Measurements from ENCODE around the gene USF2. TPM values are rescaled to one million over a fixed set of nuclear protein-coding genes. Genes with fewer than 3 reads are reported as not detected.

USF2 gene
- polyA plus RNA-seq, 2 of the 4 experiments (the other 2 are of a cell fraction) = 118 to 141 TPM

GRCh38 chr19:35265900-35266519, 2.8 kb upstream of the USF2 start (continued):
- TF ChIP-seq EHF (CRISPR knock-in tag; IDR thresholded peaks at IDR 0.05) (no peak), FOSL2 (IDR thresholded peaks at IDR 0.05) (no peak), FOSL2 (CRISPR knock-in tag; IDR thresholded peaks at IDR 0.05) (0 out of 2 replicates have a peak, but pooled peaks have one; percentile 15)

DNA sequence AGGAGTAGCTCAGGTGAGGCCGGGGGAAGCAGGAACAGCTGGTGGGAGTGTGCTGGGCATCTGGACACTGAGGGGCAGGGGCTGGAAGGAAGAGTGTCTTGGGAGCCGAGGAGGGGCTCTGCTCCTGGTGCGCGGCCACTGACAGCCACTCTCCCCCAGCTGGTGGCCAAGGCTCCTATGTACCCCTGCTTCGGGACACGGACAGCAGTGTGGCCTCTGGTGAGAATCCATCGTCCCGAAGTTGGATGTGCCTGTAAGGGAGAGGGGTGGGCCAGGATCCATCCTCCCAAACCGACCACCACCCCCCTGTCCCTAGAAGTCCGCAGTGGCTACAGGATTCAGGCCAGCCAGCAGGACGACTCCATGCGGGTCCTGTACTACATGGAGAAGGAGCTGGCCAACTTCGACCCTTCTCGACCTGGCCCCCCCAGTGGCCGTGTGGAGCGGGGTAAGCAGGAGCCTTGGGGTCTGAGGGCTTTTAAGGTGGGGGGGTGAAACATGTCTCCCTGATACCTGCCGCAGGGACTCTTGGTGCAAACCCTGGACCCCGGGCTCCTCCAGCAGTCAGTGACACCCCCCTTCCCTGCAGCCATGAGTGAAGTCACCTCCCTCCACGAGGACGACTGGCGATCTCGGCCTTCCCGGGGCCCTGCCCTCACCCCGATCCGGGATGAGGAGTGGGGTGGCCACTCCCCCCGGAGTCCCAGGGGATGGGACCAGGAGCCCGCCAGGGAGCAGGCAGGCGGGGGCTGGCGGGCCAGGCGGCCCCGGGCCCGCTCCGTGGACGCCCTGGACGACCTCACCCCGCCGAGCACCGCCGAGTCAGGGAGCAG, 2.0 kb upstream of the USF2 start:
- Histone ChIP-seq H3K9me3 (no peaks in the 10 kb centered on the region), H3K4me1 (peaks cover 14% of the 10 kb centered on the region), H3K4me3 (peak overlapping the region; percentile 81), H3K27ac (peak overlapping the region; percentile 97 to 99), H3K4me2 (peak overlapping the region; percentile 93)
- TF ChIP-seq TP53 (CRISPR knock-in tag; IDR thresholded peaks at IDR 0.05) (no peak), GATA3 (IDR thresholded peaks at IDR 0.05; ENCODE audit: borderline replicate concordance) (0 out of 2 replicates have a peak, but pooled peaks have one; percentile 10), RNF2 (IDR thresholded peaks at IDR 0.05; ENCODE audit: borderline replicate concordance, low read depth) (0 out of 2 replicates have a peak, but pooled peaks have one; percentile 10), JUNB (IDR thresholded peaks at IDR 0.05) (no peak), TFCP2L1 (CRISPR knock-in tag; IDR thresholded peaks at IDR 0.05) (0 out of 2 replicates have a peak, but pooled peaks have one; percentile 41), RARB (CRISPR knock-in tag; IDR thresholded peaks at IDR 0.05) (no peak)
- POLR2A ChIA-PET = no interaction called here
- 53% methylated on average over 28 of the region's 39 CpGs for WGBS (ENCODE audit: missing lambda C conversion rate)
- FAIRE-seq = no peak
- peak in 1 of 2 experiments; percentile 25; a peak in 3 of 6 replicates for ATAC-seq
- peak in 1 of 2 experiments; percentile 82 for DNase-seq (ENCODE audit: low read depth in 1 of 2, low spot score in 1 of 2)
- CTCF ChIA-PET = interaction anchor here (0.8 to 5.6 kb wide), 10 partner anchors 10 to 222 kb away, joined by 3 to 97 read pairs (median 4); partner anchors contain the start of genes FXYD7, HAMP and LGI4

GRCh38 chr19:35267353-35267817, 1.4 kb upstream of the USF2 start:
- ATAC-seq (peak in 1 of 2 experiments; percentile 58; a peak in 3 of 6 replicates), FAIRE-seq (no peak), DNase-seq (ENCODE audit: low read depth in 1 of 2, low spot score in 1 of 2) (peak in 1 of 2 experiments; percentile 56)
- peak overlapping the region; percentile 97 to 99 for H3K27ac ChIP-seq
- ChIA-PET POLR2A (interaction anchor here (0.5 to 1.0 kb wide), 2 partner anchors 126 to 381 kb away, joined by 3 to 5 read pairs; partner anchors contain the start of gene COX6B1), CTCF (interaction anchor here (0.6 to 5.6 kb wide), 7 partner anchors 10 to 584 kb away, joined by 3 to 97 read pairs (median 5); partner anchors contain the start of genes FXYD7 and HAMP)
- H3K9me3 ChIP-seq = no peaks in the 10 kb centered on the region
- WGBS (ENCODE audit: missing lambda C conversion rate) = 2% methylated on average over 36 of the region's 40 CpGs
- H3K4me2 ChIP-seq = peak overlapping the region; percentile 93
- peak overlapping the region; percentile 81 for H3K4me3 ChIP-seq
- TF ChIP-seq HDAC2 (IDR thresholded peaks at IDR 0.05) (no peak), PBX3 (IDR thresholded peaks at IDR 0.05) (peak; percentile 66)
- TF ChIP-seq, protein P1, sequence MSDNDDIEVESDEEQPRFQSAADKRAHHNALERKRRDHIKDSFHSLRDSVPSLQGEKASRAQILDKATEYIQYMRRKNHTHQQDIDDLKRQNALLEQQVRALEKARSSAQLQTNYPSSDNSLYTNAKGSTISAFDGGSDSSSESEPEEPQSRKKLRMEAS (IDR thresholded peaks at IDR 0.05) = peak; percentile 30
- H3K4me1 ChIP-seq = peaks cover 14% of the 10 kb centered on the region

DNA sequence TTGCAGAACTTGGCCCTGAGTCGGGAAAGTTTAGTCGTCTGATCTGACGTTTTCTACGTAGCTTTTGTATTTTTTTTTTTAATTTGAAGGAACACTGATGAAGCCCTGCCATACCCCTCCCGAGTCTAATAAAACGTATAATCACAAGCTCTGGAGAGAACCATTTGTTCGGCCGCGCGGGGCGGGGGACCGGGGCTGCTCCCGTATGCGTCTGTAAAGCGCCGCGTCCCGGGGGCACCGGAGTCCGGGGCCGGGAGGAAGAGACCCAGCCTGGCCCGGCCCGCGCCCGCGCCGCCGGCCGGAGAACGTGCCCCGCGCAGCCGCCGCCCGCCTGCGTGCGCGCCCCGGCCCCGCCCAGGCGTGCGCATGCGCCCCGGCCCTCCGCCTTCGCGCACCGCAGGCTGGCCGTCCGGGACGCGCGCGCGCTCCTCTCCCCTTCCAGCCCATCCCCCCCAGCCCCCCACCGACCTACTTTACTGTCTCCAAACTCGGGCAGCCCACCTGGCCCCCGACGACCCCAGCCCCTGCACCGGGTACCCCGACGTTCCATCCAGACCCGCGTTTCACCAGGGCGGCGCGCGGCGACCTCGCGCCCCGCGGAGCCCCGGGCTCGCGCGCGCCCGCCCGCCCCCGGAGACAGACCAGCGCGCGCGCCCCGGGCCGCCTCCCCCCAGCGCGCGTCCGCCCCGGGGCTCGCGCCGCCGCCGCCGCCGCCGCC, 785 bp upstream of the USF2 start:
- ChIA-PET POLR2A (interaction anchor here (0.5 to 1.0 kb wide), 4 partner anchors 36 to 380 kb away, joined by 3 to 8 read pairs (median 4); partner anchors contain the start of gene COX6B1), CTCF (interaction anchor here (0.5 to 5.6 kb wide), 6 partner anchors 11 to 661 kb away, joined by 3 to 97 read pairs (median 4); partner anchors contain the start of genes FXYD7 and HAMP)
- TF ChIP-seq POLR2A (IDR thresholded peaks at IDR 0.05; ENCODE audit: low read length) (peak; percentile 70), MYC (IDR thresholded peaks at IDR 0.05; ENCODE audit: borderline replicate concordance, low read length) (peak; percentile 31; the same call in 1 of the 2 replicates), EHMT2 (IDR thresholded peaks at IDR 0.05; ENCODE audit: low read depth) (no peak), SREBF2 (IDR thresholded peaks at IDR 0.05) (no peak), JUN (IDR thresholded peaks at IDR 0.05) (peak; percentile 83 to 93), CBX2 (IDR thresholded peaks at IDR 0.05; ENCODE audit: borderline replicate concordance, low read depth) (no peak), MAFK (IDR thresholded peaks at IDR 0.05; ENCODE audit: partially characterized antibody) (no peak), PHF8 (IDR thresholded peaks at IDR 0.05; ENCODE audit: borderline replicate concordance, low read depth) (peak; percentile 79; the same call in 1 of the 2 replicates), HOXA7 (CRISPR knock-in tag; IDR thresholded peaks at IDR 0.05) (0 out of 2 replicates have a peak, but pooled peaks have one; percentile 59)
- TF ChIP-seq, protein P2, sequence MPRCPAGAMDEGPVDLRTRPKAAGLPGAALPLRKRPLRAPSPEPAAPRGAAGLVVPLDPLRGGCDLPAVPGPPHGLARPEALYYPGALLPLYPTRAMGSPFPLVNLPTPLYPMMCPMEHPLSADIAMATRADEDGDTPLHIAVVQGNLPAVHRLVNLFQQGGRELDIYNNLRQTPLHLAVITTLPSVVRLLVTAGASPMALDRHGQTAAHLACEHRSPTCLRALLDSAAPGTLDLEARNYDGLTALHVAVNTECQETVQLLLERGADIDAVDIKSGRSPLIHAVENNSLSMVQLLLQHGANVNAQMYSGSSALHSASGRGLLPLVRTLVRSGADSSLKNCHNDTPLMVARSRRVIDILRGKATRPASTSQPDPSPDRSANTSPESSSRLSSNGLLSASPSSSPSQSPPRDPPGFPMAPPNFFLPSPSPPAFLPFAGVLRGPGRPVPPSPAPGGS (IDR thresholded peaks at IDR 0.05) = peak; percentile 93
- H3K4me3 ChIP-seq = peak overlapping the region; percentile 81
- peaks cover 14% of the 10 kb centered on the region for H3K4me1 ChIP-seq
- DNase-seq (ENCODE audit: low read depth in 1 of 2, low spot score in 1 of 2) (peak; percentile 87 to 99), ATAC-seq (peak; percentile 35 to 70), FAIRE-seq (no peak)
- H3K27ac ChIP-seq = peak overlapping the region; percentile 97 to 99
- H3K9me3 ChIP-seq = no peaks in the 10 kb centered on the region
- under 1% methylated on average over 42 of the region's 100 CpGs for WGBS (ENCODE audit: missing lambda C conversion rate)
- H3K4me2 ChIP-seq = peak overlapping the region; percentile 93

Measured in A549 (cell line).